Mononuclear cell (primary cell): ENCODE data around the gene DOCK4. TPM values are rescaled to one million over a fixed set of nuclear protein-coding genes. Genes with fewer than 3 reads are reported as not detected.
"Not testable (repeated sequence)": the region's sequence is repeated elsewhere in the genome, so short reads cannot be mapped to it uniquely, and the experiment has no call there.

Experiments
- H3K27me3 ChIP-seq: 2 replicates; pipeline ENCODE4 v1.6.0; 2011; ENCODE audit warnings: low read length, control low read depth; ENCODE audit not compliant: insufficient read depth
- H3K4me1 ChIP-seq: 2 replicates; pipeline ENCODE4 v1.5.1; 2011; ENCODE audit warnings: mild to moderate bottlenecking, low read length, control low read depth; ENCODE audit not compliant: insufficient read depth
- H3K4me3 ChIP-seq: 2 replicates; pipeline ENCODE4 v1.5.1; 2011; ENCODE audit warnings: mild to moderate bottlenecking, low read length, moderate library complexity
- H3K9me3 ChIP-seq: 2 replicates; pipeline ENCODE4 v1.5.1; 2011; ENCODE audit warnings: low read depth, mild to moderate bottlenecking, control low read depth, low read length
- total RNA-seq: library from RNA; depleted of rRNA; stranded (reverse); fragments of >200 nt; gene quantifications from one replicate; pipeline ENCODE4 v1.2.3, GENCODE V29; 2012

Gene DOCK4
- total RNA-seq, 1 donor, result 5.6 TPM

DNA sequence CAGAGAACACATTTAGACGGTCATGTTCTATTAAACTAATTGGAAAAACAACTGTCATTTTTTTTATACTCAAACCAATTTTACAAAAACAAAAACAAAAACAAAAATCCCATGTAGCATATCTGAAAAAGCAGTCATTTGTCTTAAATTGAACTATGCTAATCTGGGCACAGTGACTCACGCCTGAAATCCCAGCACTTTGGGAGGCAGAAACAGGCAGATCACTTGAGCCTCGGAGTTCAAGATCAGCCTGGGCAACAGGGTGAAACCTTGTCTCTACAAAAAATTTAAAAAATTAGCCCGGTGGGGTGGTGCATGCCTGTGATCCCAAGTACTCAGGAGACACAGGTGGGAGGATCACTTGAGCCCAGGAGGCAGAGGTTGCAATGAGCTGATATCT, 253.4 kb downstream of the DOCK4 start:
- H3K4me1 ChIP-seq, result no peaks in the 10 kb centered on the region
- H3K27me3 ChIP-seq, result no peaks in the 10 kb centered on the region
- H3K9me3 ChIP-seq, result no peaks in the 10 kb centered on the region
- H3K4me3 ChIP-seq, result no peak overlapping the region

DNA sequence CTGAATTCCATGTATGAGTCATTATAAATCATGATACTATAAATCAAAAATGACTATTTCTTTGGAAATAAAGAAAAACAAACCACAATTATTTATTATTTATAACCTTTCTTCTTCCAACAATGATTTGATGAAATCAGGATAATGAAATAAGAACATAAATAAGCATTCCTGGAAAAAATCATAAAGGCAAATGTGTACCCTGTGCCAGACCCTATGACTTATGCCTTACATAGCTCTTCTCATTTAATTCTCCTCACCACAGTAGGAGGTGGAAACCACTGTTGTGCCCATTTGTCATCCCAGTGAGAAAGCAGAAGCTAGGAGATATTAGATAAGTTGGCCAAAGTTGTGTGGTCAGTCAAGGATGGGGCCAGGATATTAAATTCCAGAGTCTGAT, 255.1 kb downstream of the DOCK4 start:
- H3K9me3 ChIP-seq, result no peaks in the 10 kb centered on the region
- H3K27me3 ChIP-seq, result no peaks in the 10 kb centered on the region
- H3K4me1 ChIP-seq, result no peaks in the 10 kb centered on the region

DNA sequence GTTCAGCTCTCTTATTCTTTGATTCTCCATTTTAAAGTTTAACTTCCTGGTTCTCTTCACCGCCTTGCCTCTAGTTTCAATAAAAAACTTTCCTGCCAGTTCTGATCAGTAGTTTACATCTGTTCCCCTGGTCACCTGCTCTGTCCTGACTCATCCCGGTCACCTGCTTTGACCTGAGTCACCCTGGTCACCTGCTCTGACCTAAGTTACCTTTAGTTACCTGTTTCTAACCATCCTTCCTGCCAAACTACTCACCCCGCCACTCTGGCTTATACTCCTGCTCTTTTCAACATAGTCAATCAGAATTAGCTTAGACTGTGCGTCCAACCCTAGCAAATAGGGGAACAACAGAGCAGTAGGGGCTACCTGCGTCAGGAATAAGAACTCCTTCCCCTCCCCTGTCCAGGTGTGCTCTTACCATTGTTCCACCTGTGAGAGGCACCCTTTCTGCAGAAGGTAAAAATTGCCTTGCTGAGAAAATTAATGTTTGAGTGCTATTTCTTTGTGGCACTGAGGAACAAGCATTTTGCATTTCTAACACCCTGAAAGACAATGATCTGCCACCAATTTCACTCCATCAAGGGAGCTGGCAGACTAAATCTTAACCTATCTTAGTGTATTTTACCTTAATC, 263.6 kb downstream of the DOCK4 start:
- no peak overlapping the region for H3K4me3 ChIP-seq
- no peaks in the 10 kb centered on the region for H3K27me3 ChIP-seq
- peaks cover 19% of the 10 kb centered on the region for H3K9me3 ChIP-seq
- H3K4me1 ChIP-seq, result no peaks in the 10 kb centered on the region

More for the DNA sequence above, 255.1 kb downstream of the DOCK4 start:
- H3K4me3 ChIP-seq, result no peak overlapping the region

DNA sequence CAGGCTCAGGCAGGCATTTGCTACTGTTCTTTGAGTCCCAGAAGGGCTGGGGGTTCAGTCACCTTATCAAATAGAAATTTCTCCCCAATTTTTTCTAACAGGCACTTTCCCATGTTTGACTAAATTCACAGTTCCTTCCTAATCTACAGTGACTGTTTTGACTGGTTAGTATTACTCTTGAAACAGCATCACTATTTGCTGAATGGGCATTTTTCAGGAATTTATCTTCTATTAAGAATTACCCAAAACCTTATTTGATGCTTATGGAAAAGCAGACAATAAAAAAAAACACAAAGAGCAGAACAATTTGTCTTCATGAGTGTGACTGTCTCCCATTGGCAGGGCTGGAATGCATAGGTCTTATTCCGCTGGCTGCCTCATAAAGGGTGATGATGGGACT, 269.0 kb downstream of the DOCK4 start:
- Histone ChIP-seq H3K4me3 (no peak overlapping the region), H3K4me1 (no peaks in the 10 kb centered on the region), H3K9me3 (peaks cover under 1% of the 10 kb centered on the region), H3K27me3 (no peaks in the 10 kb centered on the region)

DNA sequence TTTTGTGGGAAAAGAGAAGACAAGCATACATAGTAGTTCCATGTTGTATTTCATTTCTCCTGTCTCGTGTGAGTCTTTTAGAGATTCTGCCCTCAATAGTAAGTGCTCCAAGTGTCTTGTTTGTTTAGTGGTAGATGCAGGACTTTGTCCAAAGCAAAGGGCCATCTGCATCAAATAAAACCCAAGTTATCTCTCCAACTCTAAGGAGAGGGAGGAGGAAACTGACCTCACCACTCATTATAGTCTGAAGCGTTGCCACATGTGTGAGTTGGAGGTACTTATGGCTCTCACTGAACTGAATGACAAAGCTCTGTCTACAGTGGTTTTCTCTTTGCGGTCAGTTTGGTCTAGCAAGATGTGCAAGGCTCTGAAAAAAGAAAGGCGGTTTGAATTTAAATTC, 272.6 kb downstream of the DOCK4 start:
- H3K9me3 ChIP-seq, result no peaks in the 10 kb centered on the region
- H3K27me3 ChIP-seq, result no peaks in the 10 kb centered on the region
- no peaks in the 10 kb centered on the region for H3K4me1 ChIP-seq
- no peak overlapping the region for H3K4me3 ChIP-seq

DNA sequence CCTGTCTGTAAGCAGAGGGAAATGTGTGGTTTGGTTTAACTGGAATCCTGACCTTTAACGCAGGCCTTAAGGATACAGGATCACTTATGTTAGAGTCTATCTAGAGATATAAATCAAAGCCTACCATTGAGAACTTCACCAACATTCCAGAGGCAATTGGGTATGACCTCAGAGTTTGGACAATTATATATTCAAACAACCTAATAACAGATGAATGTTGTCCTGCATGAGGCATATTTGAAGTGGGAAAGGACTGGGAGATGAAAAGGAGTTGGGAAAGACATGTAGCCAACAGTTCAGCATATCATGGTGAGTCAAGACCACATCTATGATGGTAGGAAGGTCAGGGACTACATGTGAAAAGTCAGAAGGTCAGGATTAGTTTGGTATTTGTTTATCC, 274.2 kb downstream of the DOCK4 start:
- H3K4me1 ChIP-seq, result no peaks in the 10 kb centered on the region
- no peak overlapping the region for H3K4me3 ChIP-seq
- H3K9me3 ChIP-seq, result no peaks in the 10 kb centered on the region
- no peaks in the 10 kb centered on the region for H3K27me3 ChIP-seq

DNA sequence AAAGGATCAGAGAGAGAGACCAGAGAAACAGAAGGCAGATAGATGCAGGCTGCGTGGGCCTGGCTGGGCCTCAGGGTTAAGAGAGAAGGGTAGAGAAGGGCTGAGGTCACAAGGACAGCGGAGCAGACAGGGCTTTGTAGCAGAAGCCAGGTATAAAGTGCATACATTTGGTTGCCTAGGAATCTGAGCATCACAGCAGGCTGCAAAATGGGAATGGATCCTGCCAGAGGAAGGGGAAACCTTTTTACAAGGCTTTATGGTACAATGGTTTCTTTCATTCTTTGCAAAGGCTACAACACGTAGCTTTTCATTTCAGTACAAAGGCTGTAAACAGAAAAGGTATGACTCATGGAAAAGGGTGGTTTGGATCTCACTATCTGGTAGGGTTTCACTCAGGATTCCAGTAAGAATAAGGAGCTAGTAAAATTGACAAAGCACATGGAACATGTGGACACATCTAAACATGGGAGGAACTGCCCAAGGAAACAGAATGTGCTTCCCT, 275.1 kb downstream of the DOCK4 start:
- Histone ChIP-seq H3K9me3 (no peaks in the 10 kb centered on the region), H3K4me3 (no peak overlapping the region), H3K4me1 (no peaks in the 10 kb centered on the region), H3K27me3 (no peaks in the 10 kb centered on the region)

DNA sequence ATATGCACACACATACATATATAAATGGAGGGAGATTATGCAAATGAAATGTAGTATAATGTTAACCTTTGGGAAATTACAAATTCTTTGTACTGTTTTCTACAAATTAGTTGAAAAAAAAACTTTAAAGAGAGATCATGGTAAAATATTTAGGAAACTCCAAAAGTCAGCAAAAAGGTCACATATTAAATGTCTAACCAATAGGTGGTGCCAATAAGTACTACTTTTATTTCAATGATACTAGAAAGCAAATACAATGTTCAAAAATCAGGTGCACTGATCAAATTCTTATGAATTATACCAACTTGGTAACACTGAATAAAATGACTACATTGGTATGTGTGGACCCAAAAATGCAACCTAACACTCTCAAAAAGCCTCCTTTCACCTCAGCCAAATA, 276.9 kb downstream of the DOCK4 start:
- Histone ChIP-seq H3K4me1 (no peaks in the 10 kb centered on the region), H3K27me3 (no peaks in the 10 kb centered on the region), H3K9me3 (no peaks in the 10 kb centered on the region), H3K4me3 (no peak overlapping the region)

DNA sequence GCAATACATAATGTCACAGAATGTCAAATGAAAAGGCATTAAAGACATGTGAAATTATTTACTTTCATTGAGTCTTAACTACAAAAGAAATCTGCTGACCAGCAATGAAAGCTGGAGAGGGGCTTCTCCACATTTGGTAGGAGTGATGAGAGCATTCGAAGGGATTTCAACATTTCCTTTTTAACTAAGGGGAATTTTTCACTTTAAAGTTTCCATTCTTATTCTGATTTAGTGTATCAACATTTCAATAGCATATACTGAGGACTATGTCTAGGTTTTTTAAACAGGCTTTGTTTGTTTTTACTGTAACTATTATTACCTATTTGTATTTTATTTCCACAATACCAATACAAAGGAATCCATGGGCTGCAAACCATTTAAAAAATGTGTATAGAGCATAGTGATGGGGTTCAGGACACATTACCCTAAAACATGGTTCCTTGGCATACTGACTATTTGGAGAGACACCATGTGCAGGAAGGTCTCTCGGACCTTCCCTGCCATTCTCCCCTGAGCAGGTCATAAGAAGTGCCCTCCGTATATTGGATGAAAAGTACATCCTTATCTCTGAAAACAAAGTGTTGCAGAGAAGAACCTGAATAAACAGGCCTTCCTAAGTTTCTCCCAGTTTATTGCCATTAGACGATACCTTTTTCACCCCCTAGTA, 278.7 kb downstream of the DOCK4 start:
- no peaks in the 10 kb centered on the region for H3K27me3 ChIP-seq
- H3K4me1 ChIP-seq, result no peaks in the 10 kb centered on the region
- no peak overlapping the region for H3K4me3 ChIP-seq
- H3K9me3 ChIP-seq, result no peaks in the 10 kb centered on the region

DNA sequence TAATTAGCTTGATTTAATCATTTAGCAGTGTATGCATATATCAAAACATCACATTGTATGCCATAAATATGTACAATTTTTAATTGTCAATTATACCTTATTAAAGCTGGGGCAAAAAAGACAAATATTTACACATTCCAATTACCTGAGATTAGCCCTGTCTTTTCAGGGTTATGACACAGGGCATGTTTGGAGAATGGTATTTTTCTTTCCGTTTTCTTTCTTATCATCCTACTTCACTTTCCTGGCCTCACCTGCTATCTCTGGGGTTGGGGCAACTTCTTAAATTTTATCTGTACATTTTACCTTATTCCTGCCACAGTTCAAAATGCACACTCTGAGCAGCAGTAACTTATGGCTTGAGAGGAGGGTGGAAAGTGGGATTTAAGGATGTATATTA, 285.9 kb downstream of the DOCK4 start:
- no peaks in the 10 kb centered on the region for H3K27me3 ChIP-seq
- no peaks in the 10 kb centered on the region for H3K9me3 ChIP-seq
- no peaks in the 10 kb centered on the region for H3K4me1 ChIP-seq
- no peak overlapping the region for H3K4me3 ChIP-seq

DNA sequence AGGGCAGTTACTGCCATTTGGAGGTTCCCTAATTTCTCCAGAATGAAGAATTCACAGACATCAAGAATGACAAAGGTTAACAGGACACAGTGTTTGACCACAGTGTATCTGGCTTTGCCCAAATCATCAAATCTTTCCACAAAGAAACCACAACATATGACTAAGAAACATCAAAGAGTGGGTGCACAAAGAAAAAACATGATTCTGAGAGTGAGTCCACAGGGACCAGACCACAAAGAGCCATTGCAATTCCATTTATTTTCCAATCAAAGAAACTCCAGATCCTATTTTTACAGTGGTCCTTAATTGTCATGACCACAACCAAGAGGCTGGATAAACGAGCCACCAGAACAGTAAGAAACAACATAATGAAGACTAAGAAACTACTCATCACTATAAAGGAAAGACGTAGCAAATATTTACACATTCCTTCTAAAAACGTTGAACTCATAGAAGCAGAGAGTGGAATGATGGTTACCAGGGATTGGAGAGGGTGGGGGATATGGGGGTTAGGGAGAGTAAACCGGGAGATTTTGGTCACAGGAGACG, 286.5 kb downstream of the DOCK4 start:
- H3K27me3 ChIP-seq, result no peaks in the 10 kb centered on the region
- H3K9me3 ChIP-seq, result no peaks in the 10 kb centered on the region
- no peaks in the 10 kb centered on the region for H3K4me1 ChIP-seq
- no peak overlapping the region for H3K4me3 ChIP-seq

DNA sequence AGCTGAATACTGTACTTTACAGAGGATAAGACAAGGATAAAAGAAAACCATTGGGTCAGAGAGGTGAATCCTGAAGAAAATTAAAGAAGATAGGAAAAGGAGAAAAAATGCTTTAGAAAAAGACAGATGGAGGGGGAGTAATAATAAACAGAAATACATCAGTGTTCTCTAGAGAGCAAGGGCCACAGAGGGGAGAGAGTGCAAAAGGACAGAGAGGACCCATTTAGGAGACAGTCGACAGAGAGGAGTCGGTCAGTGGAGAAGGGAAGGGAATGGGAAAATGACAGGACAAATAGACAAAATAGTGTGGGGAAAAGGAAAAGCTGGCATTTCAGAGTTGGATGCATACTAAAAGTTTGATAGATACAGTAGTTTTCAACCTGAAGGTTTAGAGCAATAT, 287.0 kb downstream of the DOCK4 start:
- Histone ChIP-seq H3K4me3 (no peak overlapping the region), H3K4me1 (no peaks in the 10 kb centered on the region), H3K9me3 (no peaks in the 10 kb centered on the region), H3K27me3 (no peaks in the 10 kb centered on the region)

DNA sequence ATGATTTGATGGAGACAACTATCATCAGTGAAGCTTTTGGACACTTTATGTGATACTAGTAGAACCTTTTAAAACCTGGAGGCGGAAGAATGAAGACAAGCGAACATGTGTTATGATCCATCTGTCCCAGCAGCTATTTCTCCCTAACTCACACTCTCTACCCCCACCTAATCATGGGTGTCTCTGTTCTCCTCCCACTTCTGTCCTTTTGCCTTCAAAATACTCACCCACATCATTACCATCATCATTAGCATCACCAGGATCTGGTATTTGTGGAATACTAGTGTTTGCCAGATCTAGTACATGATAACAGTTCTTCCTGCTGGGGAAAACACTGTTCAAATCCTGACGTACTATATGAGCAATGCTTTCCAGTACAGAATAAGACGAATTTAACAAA, 287.7 kb downstream of the DOCK4 start:
- no peaks in the 10 kb centered on the region for H3K27me3 ChIP-seq
- no peaks in the 10 kb centered on the region for H3K4me1 ChIP-seq
- no peaks in the 10 kb centered on the region for H3K9me3 ChIP-seq
- no peak overlapping the region for H3K4me3 ChIP-seq

DNA sequence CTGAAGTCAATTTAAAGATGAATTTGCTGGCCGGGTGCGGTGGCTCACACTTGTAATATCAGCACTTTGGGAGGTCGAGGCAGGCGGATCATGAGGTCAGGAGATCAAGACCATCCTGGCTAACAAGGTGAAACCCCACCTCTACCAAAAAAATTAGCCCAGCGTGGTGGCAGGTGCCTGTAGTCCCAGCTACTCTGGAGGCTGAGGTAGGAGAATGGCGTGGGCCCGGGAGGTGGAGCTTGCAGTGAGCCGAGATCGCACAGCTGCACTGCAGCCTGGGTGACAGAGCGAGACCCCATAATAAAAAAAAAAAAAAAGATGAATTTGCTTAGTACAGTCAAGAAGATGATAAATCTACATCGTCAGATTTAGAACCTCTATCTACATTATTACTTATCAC, 288.8 kb downstream of the DOCK4 start:
- not testable (repeated sequence) for H3K9me3 ChIP-seq, H3K4me1 ChIP-seq, H3K4me3 ChIP-seq, H3K27me3 ChIP-seq

DNA sequence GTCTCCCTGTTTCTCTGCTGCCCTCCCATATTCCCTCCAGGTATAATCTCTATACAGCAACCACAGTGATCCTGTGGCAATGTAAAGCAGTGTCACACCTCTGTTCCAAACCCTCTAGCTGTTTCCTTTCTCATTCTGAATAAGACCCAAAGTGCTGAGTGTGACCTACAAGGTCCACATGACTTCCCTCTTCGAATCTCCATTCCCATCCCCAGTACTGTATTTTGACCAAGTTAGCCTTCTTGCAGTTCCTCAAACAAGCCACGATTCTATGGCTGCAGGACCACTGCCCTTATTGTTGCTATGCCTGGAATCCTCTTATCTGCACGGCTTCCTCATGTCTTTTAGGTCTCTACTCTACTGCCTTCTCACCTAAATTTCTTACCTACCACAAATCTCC, 291.9 kb downstream of the DOCK4 start:
- no peaks in the 10 kb centered on the region for H3K9me3 ChIP-seq
- H3K4me1 ChIP-seq, result no peaks in the 10 kb centered on the region
- H3K4me3 ChIP-seq, result no peak overlapping the region
- H3K27me3 ChIP-seq, result no peaks in the 10 kb centered on the region
